Activated naive CD4-positive, alpha-beta T cell treated with anti-CD3 and anti-CD28 coated beads, Interleukin-2, amount 50 U/mL, for 72 hours (primary cell): ENCODE results near the gene LCE1C. TPM values are rescaled to one million over a fixed set of nuclear protein-coding genes. Genes with fewer than 3 reads are reported as not detected.
A peak's percentile ranks its signal among the peaks of the same experiment; 100 is the strongest.

Experiments
- ATAC-seq, 2 donors: fragments of 150-1000 bp; cut with Tn5 transposase; 2 replicates each; pipeline ENCODE4 v1.10.0; 2021; ENCODE audit warnings: mild to moderate bottlenecking in 2 of 2, moderate library complexity in 2 of 2
- DNase-seq, 2 donors: peaks; one replicate each; pipeline ENCODE4 v3.0.0; 2021 to 2022; ENCODE audit warnings: low spot score in 2 of 2
- H3K27ac Mint-ChIP-seq, 2 donors: one replicate each; pipeline ENCODE4 v1.8.0; 2022; ENCODE audit warnings: mild to moderate bottlenecking in 2 of 2, mixed read lengths in 2 of 2
- H3K36me3 Mint-ChIP-seq, 2 donors: one replicate each; pipeline ENCODE4 v1.8.0; 2022; ENCODE audit warnings: mixed read lengths in 2 of 2
- H3K9me3 Mint-ChIP-seq, 2 donors: one replicate each; pipeline ENCODE4 v1.8.0; 2022; ENCODE audit warnings: mixed read lengths in 2 of 2
- total RNA-seq, 2 donors: library from RNA; stranded (reverse); gene quantifications; one replicate each; pipeline ENCODE4 v1.2.3, GENCODE V29; 2022

The LCE1C gene
- total RNA-seq, 2 donors from 2014 or later: not detected

DNA sequence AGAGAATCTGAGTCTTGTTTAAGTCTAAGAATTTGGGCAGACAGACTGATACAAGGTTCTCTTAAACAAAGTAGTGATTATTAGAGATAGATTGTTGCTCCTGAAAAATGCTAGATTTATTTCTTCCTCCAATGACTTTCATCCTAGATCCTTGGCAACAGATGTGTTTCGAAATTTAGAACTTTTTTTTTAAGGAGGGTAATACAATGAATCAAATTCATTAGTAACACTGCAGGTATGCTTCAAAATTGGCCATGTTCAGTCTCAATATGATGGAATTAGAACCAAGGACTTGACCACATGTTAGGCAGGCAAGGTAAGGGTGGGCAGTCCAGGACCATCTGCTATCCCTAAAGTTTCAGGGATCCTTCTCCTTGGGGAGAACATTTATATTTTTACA, 36.0 kb downstream of the LCE1C start:
- ATAC-seq: no peak

DNA sequence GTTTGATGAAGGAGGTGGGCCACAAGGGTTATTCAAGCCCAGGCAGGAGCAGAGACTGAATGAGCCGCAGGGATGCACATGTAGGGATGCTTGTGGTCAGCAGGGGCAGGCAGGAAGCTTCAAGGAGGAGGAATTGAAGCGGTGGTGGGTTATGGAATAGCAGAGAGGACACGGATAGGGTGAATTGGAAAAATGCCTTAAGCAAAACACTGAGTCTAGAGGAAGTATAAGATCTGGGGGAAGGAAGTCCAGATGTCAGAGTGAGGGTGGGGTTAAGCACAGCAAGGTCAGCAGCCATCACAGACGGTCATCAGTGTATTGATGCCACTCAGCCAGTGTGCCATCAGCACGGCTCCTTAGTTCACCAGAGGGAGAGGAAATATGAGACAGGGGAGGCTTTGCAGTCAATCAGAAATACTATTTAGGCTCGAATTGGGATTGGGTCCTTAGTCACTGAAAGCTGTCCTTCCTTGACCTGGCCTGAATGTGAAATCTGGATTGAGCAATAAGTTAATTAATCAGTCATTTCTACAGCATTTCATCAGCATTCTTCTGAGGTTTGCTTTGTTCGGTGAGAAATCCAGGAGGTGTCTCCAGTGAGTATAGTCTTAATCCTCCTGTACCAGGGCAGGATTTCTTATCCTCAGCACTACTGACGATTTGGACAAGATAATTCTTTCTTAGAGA, 37.5 kb downstream of the LCE1C start:
- ATAC-seq (no peak), DNase-seq (no peak)
- H3K36me3 Mint-ChIP-seq: no peaks in the 10 kb centered on the region
- no peaks in the 10 kb centered on the region for H3K9me3 Mint-ChIP-seq
- no peak overlapping the region for H3K27ac Mint-ChIP-seq

More for the DNA sequence above, 36.0 kb downstream of the LCE1C start:
- peaks cover 0 to 4% of the 10 kb centered on the region in 2 donors for H3K36me3 Mint-ChIP-seq
- no peak for DNase-seq
- H3K9me3 Mint-ChIP-seq: no peaks in the 10 kb centered on the region
- no peak overlapping the region for H3K27ac Mint-ChIP-seq

DNA sequence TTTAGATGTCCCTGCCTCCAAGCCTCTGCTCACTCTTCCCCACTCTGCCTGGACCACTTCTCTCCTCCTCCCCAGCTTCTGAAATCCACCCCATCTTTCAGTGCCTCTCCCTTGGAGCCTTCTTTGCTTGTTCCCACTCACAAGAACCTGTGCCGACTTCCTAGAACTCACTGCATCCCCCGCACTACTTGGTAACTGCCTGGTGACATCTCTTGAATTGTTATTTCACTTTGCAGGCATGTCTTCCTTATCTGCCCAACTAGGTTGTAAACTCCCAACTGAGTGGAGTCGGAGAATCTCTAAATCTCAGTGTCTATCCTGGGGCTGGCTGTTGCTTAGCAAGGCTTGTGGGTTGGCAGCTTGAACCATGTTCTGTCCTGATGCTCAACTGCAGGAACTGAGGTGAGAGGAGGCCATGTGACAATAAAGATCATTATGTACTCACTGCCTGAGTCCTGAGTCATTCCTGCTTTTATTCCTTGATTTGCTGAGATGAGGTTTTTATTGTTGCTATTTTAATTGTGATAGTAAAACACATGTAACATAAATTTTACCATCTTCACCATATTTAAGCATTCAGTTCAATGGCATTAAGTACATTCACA, 44.7 kb downstream of the LCE1C start:
- Mint-ChIP-seq H3K9me3 (no peaks in the 10 kb centered on the region), H3K27ac (no peak overlapping the region), H3K36me3 (no peaks in the 10 kb centered on the region)
- ATAC-seq: no peak
- DNase-seq: no peak

DNA sequence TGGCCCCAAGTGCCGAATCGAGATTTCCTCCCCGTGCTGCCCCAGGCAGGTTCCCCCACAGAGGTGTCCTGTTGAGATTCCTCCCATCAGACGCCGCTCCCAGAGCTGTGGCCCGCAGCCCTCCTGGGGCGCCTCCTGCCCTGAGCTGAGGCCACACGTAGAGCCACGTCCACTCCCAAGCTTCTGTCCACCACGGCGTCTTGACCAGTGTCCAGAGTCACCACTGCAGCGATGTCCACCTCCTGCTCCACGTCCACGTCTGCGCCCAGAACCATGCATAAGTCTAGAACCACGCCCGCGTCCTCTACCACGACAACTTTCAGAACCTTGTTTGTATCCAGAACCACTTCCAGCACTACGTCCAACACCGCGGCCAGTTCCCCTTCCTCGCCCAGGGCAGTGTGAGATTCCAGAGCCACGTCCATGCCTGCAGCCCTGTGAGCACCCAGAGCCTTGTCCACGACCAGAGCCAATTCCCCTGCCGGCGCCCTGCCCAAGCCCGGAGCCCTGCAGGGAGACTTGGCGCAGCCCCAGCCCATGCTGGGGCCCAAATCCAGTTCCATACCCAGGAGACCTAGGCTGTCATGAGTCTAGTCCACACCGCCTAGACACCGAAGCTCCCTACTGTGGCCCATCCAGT, 45.8 kb downstream of the LCE1C start:
- peak overlapping the region in 1 of 2 donors; percentile 44 for H3K27ac Mint-ChIP-seq
- no peak for ATAC-seq

GRCh38 chr1:152759453-152760173, 46.8 kb downstream of the LCE1C start:
- Mint-ChIP-seq H3K36me3 (no peaks in the 10 kb centered on the region), H3K27ac (no peak overlapping the region), H3K9me3 (peaks cover 0 to 5% of the 10 kb centered on the region in 2 donors)
- DNase-seq (no peak), ATAC-seq (no peak)

More for the DNA sequence above, 45.8 kb downstream of the LCE1C start:
- peaks cover 0 to 4% of the 10 kb centered on the region in 2 donors for H3K9me3 Mint-ChIP-seq
- no peak for DNase-seq
- H3K36me3 Mint-ChIP-seq: no peaks in the 10 kb centered on the region

DNA sequence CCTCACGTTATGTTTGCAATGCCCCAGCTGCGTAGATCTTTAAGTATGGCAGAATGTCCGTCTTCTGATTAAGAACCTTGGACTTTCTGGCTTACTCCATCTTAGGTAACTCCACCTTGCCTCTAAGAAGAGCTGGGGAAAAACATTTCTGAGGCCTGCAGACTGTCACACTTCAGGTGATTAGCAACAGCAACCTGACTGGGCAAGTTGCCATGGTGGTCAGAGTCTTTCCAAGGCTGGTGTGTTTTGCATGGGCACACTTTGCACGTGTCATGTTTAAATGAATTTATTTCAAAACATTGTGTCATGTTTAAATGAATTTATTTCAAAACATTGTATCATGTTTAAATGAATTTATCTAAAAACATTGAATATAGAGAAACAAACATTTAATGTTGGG, 47.8 kb downstream of the LCE1C start:
- DNase-seq (no peak), ATAC-seq (no peak)
- Mint-ChIP-seq H3K27ac (no peak overlapping the region), H3K9me3 (peaks cover 0 to 5% of the 10 kb centered on the region in 2 donors), H3K36me3 (no peaks in the 10 kb centered on the region)

DNA sequence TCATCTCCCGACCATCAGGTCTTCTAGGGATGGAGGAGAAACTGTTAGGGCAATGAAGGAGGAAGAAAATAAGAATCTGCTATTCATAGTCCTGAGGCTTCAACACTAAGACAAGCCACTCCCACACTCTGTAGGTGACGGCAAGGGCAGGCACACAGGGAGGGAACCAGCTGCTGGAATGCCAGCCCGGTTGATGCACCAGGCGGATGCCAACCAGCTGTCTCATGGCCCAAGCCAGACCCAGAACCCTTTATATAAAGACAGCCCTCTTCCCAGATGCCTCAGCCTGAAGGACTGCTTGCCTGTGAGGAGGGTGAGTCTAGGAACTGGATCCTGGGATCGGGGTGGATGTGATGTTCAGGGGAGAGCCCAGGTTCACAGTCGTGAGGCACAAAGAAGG, 48.7 kb downstream of the LCE1C start, which contains the start of gene KPRP:
TSS of gene KPRP (plus strand) at position 279 of the 400 bp plus-strand sequence. CDS start 1,564 bp downstream, outside the sequence.
- Mint-ChIP-seq H3K36me3 (no peaks in the 10 kb centered on the region), H3K9me3 (peaks cover 0 to 5% of the 10 kb centered on the region in 2 donors), H3K27ac (no peak within 1 kb of the TSS)
- DNase-seq (no peak), ATAC-seq (no peak)

- Mint-ChIP-seq H3K27ac (no peak overlapping the region), H3K9me3 (peaks cover 0 to 5% of the 10 kb centered on the region in 2 donors), H3K36me3 (no peaks in the 10 kb centered on the region)
- ATAC-seq: no peak
- no peak for DNase-seq
Observed at GRCh38 chr1:152756872-152757271, 49.6 kb downstream of the LCE1C start.

Other genes starting within 250 kb of the LCE1C start
- gene LCE3E, start 239.9 kb downstream of the LCE1C start, total RNA-seq: not detected
- gene LCE3D, start 226.1 kb downstream of the LCE1C start, total RNA-seq: not detected
- gene LCE3C, start 206.4 kb downstream of the LCE1C start, total RNA-seq: not detected
- gene LCE3B, start 192.8 kb downstream of the LCE1C start, total RNA-seq: not detected
- not detected for gene LCE3A, start 183.5 kb downstream of the LCE1C start, total RNA-seq
- not detected for gene LCE2D, start 143.3 kb downstream of the LCE1C start, total RNA-seq
- not detected for gene LCE2C, start 131.4 kb downstream of the LCE1C start, total RNA-seq
- not detected for gene LCE2B, start 120.5 kb downstream of the LCE1C start, total RNA-seq
- not detected for gene LCE2A, start 108.3 kb downstream of the LCE1C start, total RNA-seq
- gene LCE4A, start 98.5 kb downstream of the LCE1C start, total RNA-seq: not detected
- not detected for gene KPRP, start 48.6 kb downstream of the LCE1C start, total RNA-seq
- not detected for gene LCE1F, start 31.5 kb downstream of the LCE1C start, total RNA-seq
- gene LCE1E, start 20.4 kb downstream of the LCE1C start, total RNA-seq: not detected
- not detected for gene LCE1D, start 9.9 kb downstream of the LCE1C start, total RNA-seq
- gene LCE1B, start 5.3 kb upstream of the LCE1C start, total RNA-seq: not detected
- gene LCE1A, start 20.8 kb upstream of the LCE1C start, total RNA-seq: not detected
- not detected for gene LCE6A, start 36.2 kb upstream of the LCE1C start, total RNA-seq
- not detected for gene LCE7A, start 53.3 kb upstream of the LCE1C start, total RNA-seq
- gene SMCP, start 71.7 kb upstream of the LCE1C start, total RNA-seq: not detected
- not detected for gene IVL, start 101.9 kb upstream of the LCE1C start, total RNA-seq
- not detected for gene SPRR5, start 140.6 kb upstream of the LCE1C start, total RNA-seq
- not detected for gene SPRR4, start 164.0 kb upstream of the LCE1C start, total RNA-seq
- gene SPRR1A, start 177.4 kb upstream of the LCE1C start, total RNA-seq: not detected
- gene SPRR3, start 195.1 kb upstream of the LCE1C start, total RNA-seq: not detected
- gene SPRR1B, start 224.6 kb upstream of the LCE1C start, total RNA-seq: not detected
- gene SPRR2D, start 234.5 kb upstream of the LCE1C start, total RNA-seq: not detected